Upper lobe of left lung (tissue), 4 donors: ENCODE results near the gene ADAMTS17.

Source experiments
- EP300 ChIP-seq, 4 donors: sonication (generic); formaldehyde crosslinking; IDR thresholded peaks; one replicate each; pipeline ENCODE4 v1.5.1; 2017; ENCODE audit warnings: antibody characterized with exemption in 4 of 4, control low read depth in 2 of 4
- POLR2A ChIP-seq, 4 donors: fragments of 450-650 bp; IDR thresholded peaks; one replicate each; pipeline ENCODE4 v1.5.1; 2016 to 2017; ENCODE audit warnings: antibody characterized with exemption in 4 of 4, mild to moderate bottlenecking in 2 of 4
- POLR2AphosphoS5 ChIP-seq, 2 donors: sonication (generic); formaldehyde crosslinking; IDR thresholded peaks; one replicate each; pipeline ENCODE4 v1.5.1; 2017; ENCODE audit warnings: antibody characterized with exemption in 2 of 2
- TF ChIP-seq, protein P1 (sequence below), 6 experiments: fragments of 450-650 bp in 4 of 6; fragments of 200-600 bp in 2 of 6; sonication (generic) in 2 of 6; IDR thresholded peaks; one replicate each; pipeline ENCODE4 v1.5.1; 2016 to 2019; ENCODE audit warnings: antibody characterized with exemption in 6 of 6

DNA sequence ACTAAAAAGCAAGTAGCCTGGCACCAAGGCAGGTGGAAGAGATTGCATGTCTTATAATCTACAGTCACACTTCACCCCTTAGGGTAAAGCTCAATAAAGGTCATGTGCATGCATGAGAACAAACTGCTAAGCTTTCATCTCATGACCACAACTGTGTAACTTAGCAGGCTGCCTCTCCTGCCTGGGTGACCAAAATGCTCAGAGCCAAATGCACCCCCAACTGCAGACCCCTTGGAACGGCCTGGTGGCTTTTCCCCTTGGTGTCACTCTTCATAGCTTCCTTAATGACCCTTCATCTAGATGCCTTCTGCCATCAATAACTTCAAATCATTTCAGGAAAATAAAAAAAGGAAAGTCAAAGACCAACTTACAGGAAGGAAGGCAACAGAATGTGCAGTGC is 88.1 kb downstream of the ADAMTS17 start:
- TF ChIP-seq, protein P1, sequence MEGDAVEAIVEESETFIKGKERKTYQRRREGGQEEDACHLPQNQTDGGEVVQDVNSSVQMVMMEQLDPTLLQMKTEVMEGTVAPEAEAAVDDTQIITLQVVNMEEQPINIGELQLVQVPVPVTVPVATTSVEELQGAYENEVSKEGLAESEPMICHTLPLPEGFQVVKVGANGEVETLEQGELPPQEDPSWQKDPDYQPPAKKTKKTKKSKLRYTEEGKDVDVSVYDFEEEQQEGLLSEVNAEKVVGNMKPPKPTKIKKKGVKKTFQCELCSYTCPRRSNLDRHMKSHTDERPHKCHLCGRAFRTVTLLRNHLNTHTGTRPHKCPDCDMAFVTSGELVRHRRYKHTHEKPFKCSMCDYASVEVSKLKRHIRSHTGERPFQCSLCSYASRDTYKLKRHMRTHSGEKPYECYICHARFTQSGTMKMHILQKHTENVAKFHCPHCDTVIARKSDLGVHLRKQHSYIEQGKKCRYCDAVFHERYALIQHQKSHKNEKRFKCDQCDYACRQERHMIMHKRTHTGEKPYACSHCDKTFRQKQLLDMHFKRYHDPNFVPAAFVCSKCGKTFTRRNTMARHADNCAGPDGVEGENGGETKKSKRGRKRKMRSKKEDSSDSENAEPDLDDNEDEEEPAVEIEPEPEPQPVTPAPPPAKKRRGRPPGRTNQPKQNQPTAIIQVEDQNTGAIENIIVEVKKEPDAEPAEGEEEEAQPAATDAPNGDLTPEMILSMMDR (IDR thresholded peaks at IDR 0.05), result no peak
- TF ChIP-seq POLR2AphosphoS5 (IDR thresholded peaks at IDR 0.05) (no peak), POLR2A (IDR thresholded peaks at IDR 0.05) (no peak), EP300 (IDR thresholded peaks at IDR 0.05) (no peak)
